Suppressor macrophage treated with lipopolysaccharide for 4 hours (primary cell): Measurements from ENCODE around the gene COMMD10.
A peak's percentile ranks its signal among the peaks of the same experiment; 100 is the strongest.

Experiments
- DNase-seq: peaks from one replicate; pipeline ENCODE4 v3.0.0-alpha.2; 2020

The COMMD10 gene

GRCh38 chr5:116225281-116225922, 140.6 kb downstream of the COMMD10 start:
- DNase-seq = peak; percentile 22

DNA sequence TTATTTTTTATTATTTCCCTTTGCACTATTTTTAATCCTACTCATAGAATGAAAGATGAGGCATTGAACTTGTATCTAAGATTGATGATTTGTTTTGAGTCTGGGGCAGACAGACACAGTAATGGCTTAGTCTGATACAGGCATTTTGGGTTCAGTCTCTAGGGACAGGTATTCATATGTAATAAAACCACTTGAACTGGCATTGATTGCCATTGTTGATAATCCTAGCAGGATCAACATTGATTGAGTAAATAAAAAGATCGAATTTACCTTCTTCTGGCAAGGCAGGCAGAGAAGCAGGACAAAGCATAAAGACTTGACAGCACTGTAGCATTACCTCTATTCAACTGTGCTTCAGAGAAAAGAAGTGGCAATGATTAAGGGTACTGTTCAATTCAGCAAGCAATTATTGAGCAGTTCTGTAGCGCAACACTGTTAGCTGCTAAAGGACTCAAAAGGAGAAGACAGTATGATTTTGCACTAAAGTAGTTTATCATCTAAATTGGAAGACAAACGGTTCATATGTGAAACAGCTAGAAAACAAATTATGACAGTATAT, 144.4 kb downstream of the COMMD10 start:
- DNase-seq = no peak

- DNase-seq = no peak
Measured at GRCh38 chr5:116231288-116231687, 146.5 kb downstream of the COMMD10 start.

- no peak for DNase-seq
Measured at GRCh38 chr5:116234681-116235080, 149.9 kb downstream of the COMMD10 start.

DNA sequence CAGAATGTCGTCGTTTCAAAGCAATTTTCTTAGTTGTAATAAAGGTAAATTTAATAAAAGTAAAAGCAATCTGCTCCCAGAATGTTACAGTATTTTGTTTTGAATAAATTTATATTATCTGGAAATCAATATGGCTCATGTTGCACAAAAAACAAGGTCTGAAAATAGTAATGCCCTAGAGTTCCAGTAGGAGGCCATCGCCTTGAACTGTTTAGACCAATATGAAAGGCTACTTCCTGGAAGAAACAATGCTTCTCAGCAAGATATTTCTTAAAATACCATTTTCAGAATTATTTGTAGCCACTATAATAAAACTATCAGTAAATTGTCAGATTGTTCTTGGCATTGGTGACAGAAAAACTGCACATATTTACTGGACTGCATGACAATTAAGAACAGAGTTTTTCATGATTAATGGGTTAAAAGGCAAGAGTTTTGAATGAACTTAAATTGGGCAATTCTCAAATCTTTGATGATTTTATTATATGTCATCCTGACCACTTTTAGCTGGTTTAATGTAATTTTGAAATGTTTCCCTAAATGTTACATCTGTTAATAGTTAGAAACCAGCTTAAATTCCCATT, 153.2 kb downstream of the COMMD10 start:
- DNase-seq = no peak

DNA sequence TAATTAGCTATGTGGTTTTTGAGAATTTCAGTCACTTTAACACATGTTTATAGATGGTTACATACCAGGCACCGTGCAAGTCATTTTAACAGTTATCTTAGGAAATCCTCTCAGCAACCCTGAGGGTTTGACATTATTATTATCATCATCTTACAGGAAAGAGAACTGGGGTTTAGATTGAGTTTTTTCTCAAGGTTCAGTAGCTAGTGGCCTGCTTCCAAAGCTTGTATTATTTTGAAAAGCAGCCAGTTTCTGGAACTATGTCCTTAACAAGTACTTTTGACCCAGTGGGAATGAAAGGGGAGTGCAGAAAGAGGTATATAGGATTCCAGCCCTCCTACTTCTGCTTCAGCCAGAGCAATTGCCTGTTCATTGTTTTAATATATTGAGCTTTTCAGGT, 157.5 kb downstream of the COMMD10 start:
- no peak for DNase-seq

- no peak for DNase-seq
Measured at GRCh38 chr5:116248432-116248831, 163.6 kb downstream of the COMMD10 start.

DNA sequence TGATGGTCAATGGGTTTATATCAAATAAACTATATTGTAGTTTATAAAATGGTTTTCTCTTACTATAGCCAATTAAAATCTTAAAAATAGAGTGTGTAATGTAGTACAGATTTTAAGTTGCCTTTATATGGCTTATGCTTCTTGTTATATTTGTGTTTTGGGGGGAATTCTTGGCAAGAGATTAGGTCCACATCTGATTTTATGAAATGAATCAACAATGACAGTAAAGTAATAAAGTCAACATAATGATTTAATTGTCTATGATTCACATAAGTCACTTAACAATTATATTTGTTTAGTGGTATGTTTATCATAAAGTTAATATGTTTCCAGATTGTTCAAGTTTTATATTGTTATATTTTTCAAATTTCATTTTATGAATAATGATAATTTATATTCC, 164.8 kb downstream of the COMMD10 start:
- no peak for DNase-seq

DNA sequence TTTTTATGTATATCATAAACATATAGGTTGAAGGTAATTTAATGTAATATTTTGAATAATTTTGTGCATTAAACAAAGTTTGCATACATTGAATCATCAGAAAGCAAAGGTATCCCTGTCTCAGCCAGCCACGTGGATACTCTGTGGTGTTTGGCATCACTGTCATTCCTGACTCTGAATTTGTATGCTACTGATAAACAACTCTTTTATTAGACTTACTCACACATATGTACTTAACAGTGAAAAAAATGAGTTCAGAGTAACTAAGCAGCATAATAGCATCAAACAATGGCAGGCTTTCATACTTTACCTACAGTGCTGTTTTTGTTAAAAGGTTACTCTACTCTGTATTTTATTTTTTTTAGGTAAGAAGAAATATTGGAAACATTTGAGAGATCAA, 171.9 kb downstream of the COMMD10 start:
- DNase-seq = no peak

DNA sequence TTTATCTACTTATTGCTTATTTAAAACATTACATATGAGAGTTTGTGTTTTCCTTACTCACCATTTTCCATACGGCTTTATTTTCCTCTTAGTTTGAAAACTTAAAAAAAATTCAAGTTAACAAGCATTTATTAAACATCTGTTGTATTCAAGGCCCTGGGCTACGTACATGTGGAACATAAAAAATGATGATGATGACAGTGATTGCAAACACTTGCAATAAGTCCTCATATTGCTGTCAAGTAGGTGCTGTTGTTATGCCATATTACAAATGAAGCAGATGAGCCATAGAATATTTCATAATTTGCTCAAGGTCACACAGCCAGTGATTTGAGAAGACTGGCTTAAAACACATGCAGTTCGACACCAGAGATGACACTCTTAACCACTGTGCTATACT, 180.6 kb downstream of the COMMD10 start:
- no peak for DNase-seq

- DNase-seq = peak; percentile 37
Measured at GRCh38 chr5:116271446-116272025, 186.7 kb downstream of the COMMD10 start.

- no peak for DNase-seq
Measured at GRCh38 chr5:116272281-116272941, 187.6 kb downstream of the COMMD10 start.

- no peak for DNase-seq
Measured at GRCh38 chr5:116273448-116274242, 188.8 kb downstream of the COMMD10 start.

DNA sequence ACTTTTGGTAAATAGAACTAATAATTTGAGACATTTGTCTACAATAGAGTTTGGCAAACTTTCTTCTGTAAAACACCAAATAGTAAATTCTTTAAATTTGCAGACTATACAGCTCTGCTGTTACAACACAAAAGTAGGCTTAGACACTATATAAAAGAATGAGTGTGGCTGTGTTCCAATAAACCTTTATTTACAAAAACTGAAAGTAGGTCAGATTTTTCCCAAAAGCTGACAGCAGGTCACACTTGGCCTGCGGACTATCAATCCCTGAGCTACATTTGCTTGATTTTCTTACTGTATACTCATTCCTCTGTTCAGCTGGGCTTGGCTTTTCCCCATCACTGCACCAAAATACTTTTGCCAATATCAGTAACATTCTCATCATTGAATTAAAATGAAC, 189.4 kb downstream of the COMMD10 start:
- DNase-seq = no peak

GRCh38 chr5:116275282-116275681, 190.5 kb downstream of the COMMD10 start:
- no peak for DNase-seq

DNA sequence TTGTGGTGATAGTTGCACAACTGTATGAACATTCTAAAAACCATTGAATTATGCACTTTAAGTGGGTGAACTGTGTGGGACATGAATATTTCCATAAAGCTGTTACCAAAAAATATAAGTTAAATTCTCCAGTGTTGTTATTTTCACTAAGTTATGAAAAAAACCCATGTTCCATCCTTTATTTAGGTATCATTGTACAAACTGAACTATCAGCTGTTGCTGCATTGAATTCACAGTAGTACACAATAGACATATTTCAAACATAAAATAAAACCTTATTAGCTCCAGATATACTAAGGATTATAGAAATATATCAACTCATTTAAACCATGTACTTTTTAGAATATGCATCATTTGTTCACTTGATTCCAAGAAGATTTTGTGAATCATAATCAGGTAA, 192.1 kb downstream of the COMMD10 start:
- no peak for DNase-seq

DNA sequence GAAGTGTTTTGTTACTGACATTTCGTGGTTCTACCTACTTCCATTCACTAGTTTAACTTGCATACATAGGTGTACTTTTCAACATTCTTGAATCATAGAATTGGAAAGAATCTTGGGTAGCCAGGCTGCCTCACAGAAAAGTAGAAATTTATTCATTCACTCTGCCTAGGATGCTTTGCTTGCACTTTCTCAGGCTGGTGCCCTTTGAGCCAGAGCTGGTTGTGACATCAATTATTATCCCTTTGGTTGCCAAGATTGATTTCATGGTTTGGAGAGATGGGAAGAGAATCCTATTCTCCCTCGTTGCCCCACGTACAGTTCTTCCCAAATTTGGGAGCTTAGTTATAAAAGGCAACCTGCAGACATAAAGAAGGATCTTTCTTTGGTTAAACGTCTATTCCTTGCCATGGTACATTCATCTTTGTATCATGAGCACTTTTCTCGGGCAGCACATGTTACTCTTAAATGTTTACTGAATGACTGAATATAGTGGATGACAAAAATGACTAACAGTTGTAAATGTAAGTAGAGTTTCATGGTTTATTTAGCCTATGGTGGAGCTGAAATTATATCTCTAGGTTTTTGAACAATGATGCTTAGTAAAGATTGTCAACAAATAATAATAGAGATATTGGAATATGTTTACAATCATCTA, 195.5 kb downstream of the COMMD10 start:
- DNase-seq = no peak

DNA sequence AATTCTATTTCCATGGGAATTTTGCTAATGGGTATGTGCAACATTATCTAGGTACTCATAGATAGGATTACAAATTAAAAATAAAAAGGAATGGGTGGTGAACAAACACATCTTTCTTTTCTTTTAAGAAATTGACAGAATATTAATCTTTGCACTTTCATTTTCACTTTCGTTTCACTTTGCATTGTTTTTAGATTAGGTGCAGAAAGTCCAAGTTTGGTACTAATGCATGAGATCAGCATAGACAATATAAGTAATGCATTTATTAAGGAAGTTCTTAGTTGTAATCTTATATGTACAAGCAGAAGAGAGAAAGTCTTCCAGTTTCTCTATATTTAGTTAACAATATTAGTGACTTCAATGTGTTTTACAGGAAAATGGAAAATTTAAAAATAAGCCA, 196.5 kb downstream of the COMMD10 start:
- peak; percentile 16 for DNase-seq

- no peak for DNase-seq
Measured at GRCh38 chr5:116288524-116288923, 203.7 kb downstream of the COMMD10 start.

DNA sequence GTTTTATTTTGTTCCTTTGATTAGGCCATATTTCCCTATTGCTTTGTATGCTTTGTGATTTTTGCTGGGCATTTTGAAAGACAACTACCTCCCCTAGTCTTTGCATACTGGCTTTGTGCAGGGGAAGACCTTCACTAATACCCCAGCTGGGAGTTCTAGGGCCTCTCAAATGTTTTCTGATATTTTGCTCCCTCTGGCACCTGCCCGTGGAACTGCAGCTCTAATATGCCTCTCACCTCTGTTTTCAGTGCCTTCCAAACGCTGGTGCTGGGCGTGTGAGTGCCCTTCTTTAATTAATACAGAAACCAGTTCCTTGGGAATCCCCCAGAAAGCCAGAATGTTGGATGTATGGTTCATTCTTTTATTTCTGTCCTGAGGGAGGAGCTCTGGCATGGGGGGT, 204.5 kb downstream of the COMMD10 start:
- DNase-seq = no peak

- no peak for DNase-seq
Measured at GRCh38 chr5:116291271-116291670, 206.4 kb downstream of the COMMD10 start.

- DNase-seq = no peak
Measured at GRCh38 chr5:116292321-116292720, 207.5 kb downstream of the COMMD10 start.
